ENCODE data around the gene MYF6.

DNA sequence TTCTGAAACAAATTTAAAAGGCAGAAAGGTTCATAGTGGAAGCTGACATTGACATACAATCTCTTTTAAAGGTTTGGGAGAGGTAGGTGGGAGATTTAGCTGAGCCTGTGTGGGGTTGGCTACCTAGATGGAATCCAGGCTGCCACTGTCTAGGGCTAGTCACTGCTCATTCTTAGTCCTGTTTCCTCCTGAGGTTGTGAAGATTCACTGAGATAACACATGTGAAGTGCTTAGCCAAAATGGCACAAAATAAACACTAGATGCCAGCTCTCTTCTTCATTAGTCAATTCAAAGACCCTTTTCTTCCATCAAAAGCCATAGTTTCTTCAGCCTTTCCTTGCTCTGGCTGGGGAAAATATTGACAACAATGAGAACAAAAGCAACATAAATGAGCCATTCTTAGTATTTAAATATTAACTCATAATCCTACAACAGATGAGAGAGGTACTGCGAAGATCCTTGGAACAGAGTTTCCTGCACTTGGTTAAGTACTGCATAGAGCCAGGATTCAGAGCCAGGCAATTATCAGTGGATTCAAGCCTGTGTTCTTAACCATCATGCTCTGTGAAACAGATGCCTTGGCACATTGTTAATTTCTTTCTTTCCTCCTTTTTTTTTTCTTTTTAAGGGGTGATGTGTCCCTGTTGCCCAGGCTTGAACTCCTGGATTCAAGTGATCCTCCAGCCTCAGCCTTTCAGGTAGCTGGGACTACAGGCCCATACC is 3.5 kb downstream of the MYF6 start:
- TF ChIP-seq, protein P1, sequence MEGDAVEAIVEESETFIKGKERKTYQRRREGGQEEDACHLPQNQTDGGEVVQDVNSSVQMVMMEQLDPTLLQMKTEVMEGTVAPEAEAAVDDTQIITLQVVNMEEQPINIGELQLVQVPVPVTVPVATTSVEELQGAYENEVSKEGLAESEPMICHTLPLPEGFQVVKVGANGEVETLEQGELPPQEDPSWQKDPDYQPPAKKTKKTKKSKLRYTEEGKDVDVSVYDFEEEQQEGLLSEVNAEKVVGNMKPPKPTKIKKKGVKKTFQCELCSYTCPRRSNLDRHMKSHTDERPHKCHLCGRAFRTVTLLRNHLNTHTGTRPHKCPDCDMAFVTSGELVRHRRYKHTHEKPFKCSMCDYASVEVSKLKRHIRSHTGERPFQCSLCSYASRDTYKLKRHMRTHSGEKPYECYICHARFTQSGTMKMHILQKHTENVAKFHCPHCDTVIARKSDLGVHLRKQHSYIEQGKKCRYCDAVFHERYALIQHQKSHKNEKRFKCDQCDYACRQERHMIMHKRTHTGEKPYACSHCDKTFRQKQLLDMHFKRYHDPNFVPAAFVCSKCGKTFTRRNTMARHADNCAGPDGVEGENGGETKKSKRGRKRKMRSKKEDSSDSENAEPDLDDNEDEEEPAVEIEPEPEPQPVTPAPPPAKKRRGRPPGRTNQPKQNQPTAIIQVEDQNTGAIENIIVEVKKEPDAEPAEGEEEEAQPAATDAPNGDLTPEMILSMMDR (conservative IDR thresholded peaks at IDR 0.05; ENCODE audit: low read length): peak; percentile 21; the same call in 1 of the 2 replicates
- TF ChIP-seq EZH2phosphoT487 (IDR thresholded peaks at IDR 0.05; ENCODE audit: borderline replicate concordance, low read depth, low read length): no peak

All from OCI-LY7 (cell line).